Naive thymus-derived CD4-positive, alpha-beta T cell (primary cell): ENCODE data around the gene ZP3. TPM values are rescaled to one million over a fixed set of nuclear protein-coding genes. Genes with fewer than 3 reads are reported as not detected.
"Not testable (repeated sequence)": the region's sequence is repeated elsewhere in the genome, so short reads cannot be mapped to it uniquely, and the experiment has no call there.

Experiments
- ATAC-seq: fragments of 150-1000 bp; cut with Tn5 transposase; 2 replicates; pipeline ENCODE4 v1.10.0; 2021; ENCODE audit warnings: mild to moderate bottlenecking, moderate library complexity
- CTCF ChIA-PET: fragments of 350-600 bp; sonication (Branson Sonifier 250); formaldehyde crosslinking; loops from one replicate; lab custom pipeline; 2021; ENCODE audit warnings: antibody characterized with exemption; lab: Charles Lee
- POLR2A ChIA-PET: fragments of 350-600 bp; sonication (Branson Sonifier 250); formaldehyde crosslinking; loops from one replicate; lab custom pipeline; 2021; ENCODE audit warnings: antibody characterized with exemption, inconsistent platforms; lab: Charles Lee
- DNase-seq, 9 donors: peaks; one replicate each; pipeline versions ENCODE4 v3.0.0 to v3.0.0-alpha.2; 2020 to 2022; ENCODE audit warnings: mixed read lengths in 1 of 9
- H3K27ac ChIP-seq: one replicate; pipeline ENCODE4 v1.7.0; 2013; ENCODE audit warnings: mild to moderate bottlenecking, low read depth, low read length, moderate library complexity
- H3K27me3 ChIP-seq, 2 donors: one replicate each; pipeline ENCODE4 v1.7.0; 2013; ENCODE audit warnings: low read length in 2 of 2, mild to moderate bottlenecking in 2 of 2, moderate library complexity in 2 of 2; ENCODE audit not compliant: control insufficient read depth in 2 of 2, insufficient read depth in 2 of 2
- H3K36me3 ChIP-seq, 3 experiments: 1 replicate in 2 of 3; 2 replicates in 1 of 3; pipeline ENCODE4 v1.7.0; 2013; ENCODE audit warnings: low read length in 3 of 3, mild to moderate bottlenecking in 3 of 3, moderate library complexity in 1 of 3; ENCODE audit not compliant: insufficient read depth in 3 of 3, control insufficient read depth in 2 of 3
- H3K4me1 ChIP-seq, 2 donors: one replicate each; pipeline ENCODE4 v1.7.0; 2013; ENCODE audit warnings: low read length in 2 of 2, mild to moderate bottlenecking in 2 of 2, moderate library complexity in 1 of 2; ENCODE audit not compliant: control insufficient read depth in 2 of 2, insufficient read depth in 2 of 2
- H3K4me3 ChIP-seq: 2 replicates; pipeline ENCODE4 v1.7.0; 2013; ENCODE audit warnings: mild to moderate bottlenecking, low read length
- H3K9me3 ChIP-seq, 3 experiments: 1 replicate in 2 of 3; 2 replicates in 1 of 3; pipeline ENCODE4 v1.7.0; 2013; ENCODE audit warnings: low read length in 3 of 3; ENCODE audit not compliant: control insufficient read depth in 2 of 3
- H3K27ac Mint-ChIP-seq, 9 donors: one replicate each; pipeline ENCODE4 v1.8.0; 2020 to 2022; ENCODE audit warnings: mixed read lengths in 9 of 9, mild to moderate bottlenecking in 8 of 9, moderate library complexity in 5 of 9, inconsistent platforms in 2 of 9
- H3K27me3 Mint-ChIP-seq, 5 donors: one replicate each; pipeline ENCODE4 v1.8.0; 2021 to 2022; ENCODE audit warnings: mixed read lengths in 5 of 5, mild to moderate bottlenecking in 1 of 5
- H3K36me3 Mint-ChIP-seq, 5 donors: one replicate each; pipeline ENCODE4 v1.8.0; 2020 to 2022; ENCODE audit warnings: mixed read lengths in 5 of 5, mild to moderate bottlenecking in 3 of 5, inconsistent platforms in 1 of 5
- H3K4me1 Mint-ChIP-seq, 7 donors: one replicate each; pipeline ENCODE4 v1.8.0; 2020 to 2022; ENCODE audit warnings: mixed read lengths in 7 of 7, mild to moderate bottlenecking in 3 of 7, inconsistent platforms in 1 of 7
- H3K4me3 Mint-ChIP-seq, 10 donors: one replicate each; pipeline ENCODE4 v1.8.0; 2020 to 2022; ENCODE audit warnings: mild to moderate bottlenecking in 10 of 10, mixed read lengths in 10 of 10, moderate library complexity in 6 of 10, inconsistent platforms in 2 of 10
- H3K9me3 Mint-ChIP-seq, 11 donors: one replicate each; pipeline ENCODE4 v1.8.0; 2020 to 2022; ENCODE audit warnings: mixed read lengths in 11 of 11, mild to moderate bottlenecking in 4 of 11, inconsistent platforms in 1 of 11, moderate library complexity in 1 of 11
- intact Hi-C, 2 donors: fragments of 100-400 bp; cut with micrococcal nuclease; formaldehyde crosslinking; loops; one replicate each; pipeline ENCODE4 v1.15.1; 2023
- polyA plus RNA-seq, 2 donors: library from polyadenylated mRNA; unstranded; fragments of 300-500 nt; fragmentation: Illumina TruSeq; gene quantifications; one replicate each; pipeline ENCODE4 v1.2.3, GENCODE V29; 2021
- total RNA-seq, 6 experiments: library from RNA in 5 of 6; stranded (reverse) in 5 of 6; gene quantifications; 1 replicate in 5 of 6; 2 replicates in 1 of 6; pipeline ENCODE4 v1.2.3 and lab custom pipeline; 2021 to 2026

Gene ZP3
- total and polyA plus RNA-seq, 7 experiments from 2014 or later, result 2.6 to 16.7 (median 6.2) TPM

- H3K27ac Mint-ChIP-seq, H3K4me1 ChIP-seq, DNase-seq, intact Hi-C loops, ATAC-seq, H3K27me3 Mint-ChIP-seq, H3K9me3 Mint-ChIP-seq, POLR2A ChIA-PET, H3K27me3 ChIP-seq, H3K4me3 Mint-ChIP-seq, H3K36me3 Mint-ChIP-seq, H3K4me3 ChIP-seq, H3K27ac ChIP-seq, H3K36me3 ChIP-seq, H3K9me3 ChIP-seq, CTCF ChIA-PET: not testable (repeated sequence)
- peaks cover 0 to 10% (median 2%) of the 10 kb centered on the region in 7 donors for H3K4me1 Mint-ChIP-seq
Measured at GRCh38 chr7:76465950-76466349, 41.2 kb downstream of the ZP3 start.

- H3K27ac ChIP-seq, H3K27me3 ChIP-seq, H3K27me3 Mint-ChIP-seq, H3K27ac Mint-ChIP-seq, intact Hi-C loops, H3K9me3 ChIP-seq, CTCF ChIA-PET, H3K36me3 Mint-ChIP-seq, DNase-seq, H3K4me3 Mint-ChIP-seq, H3K9me3 Mint-ChIP-seq, H3K4me3 ChIP-seq, POLR2A ChIA-PET, H3K36me3 ChIP-seq, ATAC-seq, H3K4me1 ChIP-seq: not testable (repeated sequence)
- peaks cover 0 to 10% (median 2%) of the 10 kb centered on the region in 7 donors for H3K4me1 Mint-ChIP-seq
Measured at GRCh38 chr7:76467743-76468404, 43.1 kb downstream of the ZP3 start.

GRCh38 chr7:76471556-76472221, 46.9 kb downstream of the ZP3 start:
- DNase-seq, ATAC-seq, POLR2A ChIA-PET, H3K4me1 ChIP-seq, H3K27ac ChIP-seq, H3K4me3 ChIP-seq, H3K9me3 Mint-ChIP-seq, H3K36me3 ChIP-seq, H3K4me1 Mint-ChIP-seq, H3K27me3 Mint-ChIP-seq, CTCF ChIA-PET, H3K9me3 ChIP-seq, intact Hi-C loops, H3K27ac Mint-ChIP-seq, H3K36me3 Mint-ChIP-seq, H3K4me3 Mint-ChIP-seq, H3K27me3 ChIP-seq: not testable (repeated sequence)

- H3K36me3 Mint-ChIP-seq, intact Hi-C loops, POLR2A ChIA-PET: not testable (repeated sequence)
Measured at GRCh38 chr7:76473097-76473496, 48.3 kb downstream of the ZP3 start.

GRCh38 chr7:76476280-76476679, 51.5 kb downstream of the ZP3 start:
- H3K27ac ChIP-seq, H3K9me3 ChIP-seq, DNase-seq, CTCF ChIA-PET, H3K4me3 Mint-ChIP-seq, H3K4me1 ChIP-seq, H3K36me3 Mint-ChIP-seq, H3K4me3 ChIP-seq, H3K36me3 ChIP-seq, H3K27ac Mint-ChIP-seq, H3K27me3 ChIP-seq, H3K27me3 Mint-ChIP-seq, ATAC-seq, intact Hi-C loops, H3K4me1 Mint-ChIP-seq, H3K9me3 Mint-ChIP-seq, POLR2A ChIA-PET: not testable (repeated sequence)

More at GRCh38 chr7:76473097-76473496, 48.3 kb downstream of the ZP3 start:
- H3K4me3 Mint-ChIP-seq, H3K4me3 ChIP-seq, DNase-seq, CTCF ChIA-PET, ATAC-seq, H3K4me1 ChIP-seq, H3K27ac ChIP-seq, H3K36me3 ChIP-seq, H3K27me3 Mint-ChIP-seq, H3K9me3 ChIP-seq, H3K27me3 ChIP-seq, H3K9me3 Mint-ChIP-seq, H3K27ac Mint-ChIP-seq, H3K4me1 Mint-ChIP-seq: not testable (repeated sequence)

GRCh38 chr7:76476742-76477474, 52.2 kb downstream of the ZP3 start:
- H3K36me3 ChIP-seq, H3K4me1 Mint-ChIP-seq, H3K27ac Mint-ChIP-seq, H3K27me3 ChIP-seq, H3K9me3 ChIP-seq, H3K9me3 Mint-ChIP-seq, POLR2A ChIA-PET, H3K4me3 ChIP-seq, H3K27ac ChIP-seq, CTCF ChIA-PET, H3K4me3 Mint-ChIP-seq, DNase-seq, H3K27me3 Mint-ChIP-seq, ATAC-seq, H3K36me3 Mint-ChIP-seq, H3K4me1 ChIP-seq, intact Hi-C loops: not testable (repeated sequence)
